ENCODE data around the gene RGS9. TPM values are rescaled to one million over a fixed set of nuclear protein-coding genes. Genes with fewer than 3 reads are reported as not detected.
A peak's percentile ranks its signal among the peaks of the same experiment; 100 is the strongest.

The RGS9 gene
- total and polyA plus RNA-seq, 2 of the 13 experiments (the other 11 are each of a cell fraction or from before 2014, with no cell fraction given): 0.44 to 0.74 TPM

DNA sequence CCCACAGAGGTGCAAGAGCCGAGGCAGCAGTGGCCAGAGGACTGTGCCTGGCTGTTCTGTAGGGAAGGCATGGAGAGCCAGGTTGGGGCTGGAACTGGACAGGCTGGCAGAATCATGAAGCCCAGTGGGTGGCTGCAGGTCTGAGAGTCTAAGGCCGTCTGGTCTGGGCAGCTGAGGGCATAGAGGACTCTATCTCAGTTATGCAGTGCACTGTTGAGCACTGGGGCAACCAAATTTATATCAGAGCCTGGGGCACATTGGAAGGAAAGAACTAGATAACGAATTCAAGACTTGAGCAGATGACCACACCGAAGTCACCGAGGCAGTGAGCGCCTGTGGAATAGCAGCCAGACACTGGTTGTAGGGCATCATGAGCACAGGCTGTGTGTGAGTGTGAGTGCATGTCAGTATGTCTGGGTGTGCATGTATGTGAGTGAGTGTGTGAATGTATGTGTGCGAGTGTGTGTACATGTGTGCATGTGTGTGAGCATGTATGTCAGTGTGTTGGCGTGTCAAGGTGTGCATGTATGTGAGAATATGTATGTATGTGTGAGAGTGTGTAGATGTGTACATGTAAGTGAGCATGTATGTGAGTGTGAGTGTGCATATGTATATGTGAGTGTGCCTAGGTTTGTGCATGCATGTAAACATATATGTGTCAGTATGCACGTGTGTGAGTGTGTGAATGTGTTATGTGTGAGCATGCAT lies 37.0 kb downstream of the RGS9 start:
- H3K79me2 ChIP-seq (ENCODE audit: insufficient read depth, low read length): no peaks in the 10 kb centered on the region
- no peak for DNase-seq (ENCODE audit: low spot score)
- H3K4me3 ChIP-seq (replicated peaks in 1 of 3; ENCODE audit: insufficient read depth in 1 of 3, low read depth in 2 of 3, low read length in 3 of 3): no peak overlapping the region
- peaks cover 0 to 13% of the 10 kb centered on the region in 2 experiments; a peak in 1 of 5 replicates for H3K27me3 ChIP-seq (ENCODE audit: control insufficient read depth in 1 of 2, insufficient read depth in 2 of 2, low read length in 2 of 2)
- no TSS peak for BruUV-seq (replicated peaks)
- H4K20me1 ChIP-seq (ENCODE audit: insufficient read depth, low read length): no peaks in the 10 kb centered on the region
- ChIA-PET CTCF (ENCODE audit: low intra/inter-chr PET ratio, low total read pairs) (no interaction called here), POLR2A (no interaction called here)
- in situ Hi-C loops (cut with HindIII; ENCODE audit: extremely low pct_ligation_motif_present, low pct_unique_long_range_greater_than_20kb): no loop called here
- no peaks in the 10 kb centered on the region for H3K9me3 ChIP-seq (ENCODE audit: low read length)
- 53% methylated on average over 9 of the region's 9 CpGs for WGBS (ENCODE audit: low lambda C conversion rate)
- intact Hi-C loops (cut with micrococcal nuclease; ENCODE audit: unreplicated experiment): no loop called here
- no peaks in the 10 kb centered on the region for H3K4me1 ChIP-seq (ENCODE audit: insufficient read depth, low read length)
- H3K4me2 ChIP-seq (ENCODE audit: low read depth, low read length): no peak overlapping the region
- no peaks in the 10 kb centered on the region for H3K36me3 ChIP-seq (replicated peaks in 1 of 2; ENCODE audit: control insufficient read depth in 1 of 2, insufficient read depth in 2 of 2, low read length in 2 of 2)
- no peak; the same call in 2 of the 3 replicates for ATAC-seq
- no peak overlapping the region for H3K27ac ChIP-seq (ENCODE audit: extremely low read length, insufficient read depth, low read length)
- no peak overlapping the region for H3K9ac ChIP-seq (ENCODE audit: insufficient read depth, low read depth, low read length)
- FAIRE-seq: no peak
- H2AFZ ChIP-seq (ENCODE audit: low read length): no peak overlapping the region
- TF ChIP-seq NFKB2 (CRISPR knock-in tag; IDR thresholded peaks at IDR 0.05; ENCODE audit: borderline replicate concordance) (no peak), SIX4 (CRISPR knock-in tag; IDR thresholded peaks at IDR 0.05) (no peak), ZNF737 (CRISPR knock-in tag; IDR thresholded peaks at IDR 0.05; ENCODE audit: borderline replicate concordance) (no peak), PHB2 (IDR thresholded peaks at IDR 0.05; ENCODE audit: partially characterized antibody) (peak; percentile 84), TBX3 (IDR thresholded peaks at IDR 0.05; ENCODE audit: borderline replicate concordance) (no peak), ZNF138 (CRISPR knock-in tag; IDR thresholded peaks at IDR 0.05; ENCODE audit: low read depth) (no peak), PLRG1 (conservative IDR thresholded peaks at IDR 0.05) (0 out of 2 replicates have a peak, but pooled peaks have one; percentile 58), NBN (conservative IDR thresholded peaks at IDR 0.05) (peak; percentile 95; the same call in 1 of the 2 replicates), SOX13 (IDR thresholded peaks at IDR 0.05) (no peak), SOX13 (CRISPR knock-in tag; conservative IDR thresholded peaks at IDR 0.05 in 1 of 2, IDR thresholded peaks at IDR 0.05 in 1 of 2) (no peak), ZNF746 (CRISPR knock-in tag; IDR thresholded peaks at IDR 0.05) (no peak), ZNF674 (CRISPR knock-in tag; IDR thresholded peaks at IDR 0.05; ENCODE audit: low read depth) (no peak), GFI1 (CRISPR knock-in tag; IDR thresholded peaks at IDR 0.05; ENCODE audit: borderline replicate concordance) (no peak)
- TF ChIP-seq, protein P1, sequence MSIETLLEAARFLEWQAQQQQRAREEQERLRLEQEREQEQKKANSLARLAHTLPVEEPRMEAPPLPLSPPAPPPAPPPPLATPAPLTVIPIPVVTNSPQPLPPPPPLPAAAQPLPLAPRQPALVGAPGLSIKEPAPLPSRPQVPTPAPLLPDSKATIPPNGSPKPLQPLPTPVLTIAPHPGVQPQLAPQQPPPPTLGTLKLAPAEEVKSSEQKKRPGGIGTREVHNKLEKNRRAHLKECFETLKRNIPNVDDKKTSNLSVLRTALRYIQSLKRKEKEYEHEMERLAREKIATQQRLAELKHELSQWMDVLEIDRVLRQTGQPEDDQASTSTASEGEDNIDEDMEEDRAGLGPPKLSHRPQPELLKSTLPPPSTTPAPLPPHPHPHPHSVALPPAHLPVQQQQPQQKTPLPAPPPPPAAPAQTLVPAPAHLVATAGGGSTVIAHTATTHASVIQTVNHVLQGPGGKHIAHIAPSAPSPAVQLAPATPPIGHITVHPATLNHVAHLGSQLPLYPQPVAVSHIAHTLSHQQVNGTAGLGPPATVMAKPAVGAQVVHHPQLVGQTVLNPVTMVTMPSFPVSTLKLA (IDR thresholded peaks at IDR 0.05): peak; percentile 63; the same call in 1 of the 2 replicates
- TF ChIP-seq, protein P2, sequence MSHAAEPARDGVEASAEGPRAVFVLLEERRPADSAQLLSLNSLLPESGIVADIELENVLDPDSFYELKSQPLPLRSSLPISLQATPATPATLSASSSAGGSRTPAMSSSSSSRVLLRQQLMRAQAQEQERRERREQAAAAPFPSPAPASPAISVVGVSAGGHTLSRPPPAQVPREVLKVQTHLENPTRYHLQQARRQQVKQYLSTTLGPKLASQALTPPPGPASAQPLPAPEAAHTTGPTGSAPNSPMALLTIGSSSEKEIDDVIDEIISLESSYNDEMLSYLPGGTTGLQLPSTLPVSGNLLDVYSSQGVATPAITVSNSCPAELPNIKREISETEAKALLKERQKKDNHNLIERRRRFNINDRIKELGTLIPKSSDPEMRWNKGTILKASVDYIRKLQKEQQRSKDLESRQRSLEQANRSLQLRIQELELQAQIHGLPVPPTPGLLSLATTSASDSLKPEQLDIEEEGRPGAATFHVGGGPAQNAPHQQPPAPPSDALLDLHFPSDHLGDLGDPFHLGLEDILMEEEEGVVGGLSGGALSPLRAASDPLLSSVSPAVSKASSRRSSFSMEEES (CRISPR knock-in tag; IDR thresholded peaks at IDR 0.05): no peak
- TF ChIP-seq, protein P3, sequence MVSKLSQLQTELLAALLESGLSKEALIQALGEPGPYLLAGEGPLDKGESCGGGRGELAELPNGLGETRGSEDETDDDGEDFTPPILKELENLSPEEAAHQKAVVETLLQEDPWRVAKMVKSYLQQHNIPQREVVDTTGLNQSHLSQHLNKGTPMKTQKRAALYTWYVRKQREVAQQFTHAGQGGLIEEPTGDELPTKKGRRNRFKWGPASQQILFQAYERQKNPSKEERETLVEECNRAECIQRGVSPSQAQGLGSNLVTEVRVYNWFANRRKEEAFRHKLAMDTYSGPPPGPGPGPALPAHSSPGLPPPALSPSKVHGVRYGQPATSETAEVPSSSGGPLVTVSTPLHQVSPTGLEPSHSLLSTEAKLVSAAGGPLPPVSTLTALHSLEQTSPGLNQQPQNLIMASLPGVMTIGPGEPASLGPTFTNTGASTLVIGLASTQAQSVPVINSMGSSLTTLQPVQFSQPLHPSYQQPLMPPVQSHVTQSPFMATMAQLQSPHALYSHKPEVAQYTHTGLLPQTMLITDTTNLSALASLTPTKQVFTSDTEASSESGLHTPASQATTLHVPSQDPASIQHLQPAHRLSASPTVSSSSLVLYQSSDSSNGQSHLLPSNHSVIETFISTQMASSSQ (IDR thresholded peaks at IDR 0.05; ENCODE audit: low read depth): no peak
- TF ChIP-seq, protein P3 (CRISPR knock-in tag; IDR thresholded peaks at IDR 0.05; ENCODE audit: borderline replicate concordance): no peak

Measured in HepG2 (cell line).